Esophagus muscularis mucosa (tissue), 3 donors: ENCODE data around the gene TMEM131.

ENCODE experiments used
- POLR2A ChIP-seq: fragments of 450-650 bp; IDR thresholded peaks from one replicate; pipeline ENCODE4 v1.6.1; 2017; ENCODE audit warnings: antibody characterized with exemption, moderate library complexity, mild to moderate bottlenecking, low read depth
- POLR2AphosphoS5 ChIP-seq, 2 donors: sonication (generic); formaldehyde crosslinking; IDR thresholded peaks; one replicate each; pipeline ENCODE4 v1.6.1; 2017; ENCODE audit warnings: antibody characterized with exemption in 2 of 2
- TF ChIP-seq, protein P1 (sequence below), 3 experiments: fragments of 200-600 bp in 2 of 3; fragments of 450-650 bp in 1 of 3; sonication (generic) in 2 of 3; IDR thresholded peaks; one replicate each; pipeline ENCODE4 v1.5.1; 2017 to 2019; ENCODE audit warnings: antibody characterized with exemption in 3 of 3, mild to moderate bottlenecking in 2 of 3, moderate library complexity in 1 of 3

DNA sequence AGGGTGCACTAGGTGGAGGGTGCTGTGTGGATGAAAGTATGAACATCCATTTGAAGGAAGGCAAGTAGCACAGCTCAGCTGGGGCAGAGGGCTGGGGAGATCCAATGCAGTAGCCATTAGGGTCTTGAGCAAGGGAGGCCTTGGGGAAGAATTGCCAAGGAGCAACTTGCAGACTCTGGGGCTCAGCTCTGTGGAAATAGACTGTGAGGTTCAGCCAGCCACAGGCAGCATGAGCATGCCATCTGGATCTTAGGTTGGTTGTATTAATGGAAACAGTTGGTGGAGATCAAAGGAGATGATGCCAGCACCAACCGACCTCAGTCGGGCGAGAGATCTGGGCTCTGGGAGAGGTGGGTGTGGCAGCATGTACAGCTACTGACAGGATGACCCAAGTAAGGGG lies 276.8 kb downstream of the TMEM131 start:
- TF ChIP-seq, protein P1, sequence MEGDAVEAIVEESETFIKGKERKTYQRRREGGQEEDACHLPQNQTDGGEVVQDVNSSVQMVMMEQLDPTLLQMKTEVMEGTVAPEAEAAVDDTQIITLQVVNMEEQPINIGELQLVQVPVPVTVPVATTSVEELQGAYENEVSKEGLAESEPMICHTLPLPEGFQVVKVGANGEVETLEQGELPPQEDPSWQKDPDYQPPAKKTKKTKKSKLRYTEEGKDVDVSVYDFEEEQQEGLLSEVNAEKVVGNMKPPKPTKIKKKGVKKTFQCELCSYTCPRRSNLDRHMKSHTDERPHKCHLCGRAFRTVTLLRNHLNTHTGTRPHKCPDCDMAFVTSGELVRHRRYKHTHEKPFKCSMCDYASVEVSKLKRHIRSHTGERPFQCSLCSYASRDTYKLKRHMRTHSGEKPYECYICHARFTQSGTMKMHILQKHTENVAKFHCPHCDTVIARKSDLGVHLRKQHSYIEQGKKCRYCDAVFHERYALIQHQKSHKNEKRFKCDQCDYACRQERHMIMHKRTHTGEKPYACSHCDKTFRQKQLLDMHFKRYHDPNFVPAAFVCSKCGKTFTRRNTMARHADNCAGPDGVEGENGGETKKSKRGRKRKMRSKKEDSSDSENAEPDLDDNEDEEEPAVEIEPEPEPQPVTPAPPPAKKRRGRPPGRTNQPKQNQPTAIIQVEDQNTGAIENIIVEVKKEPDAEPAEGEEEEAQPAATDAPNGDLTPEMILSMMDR (IDR thresholded peaks at IDR 0.05), result no peak
- TF ChIP-seq POLR2AphosphoS5 (IDR thresholded peaks at IDR 0.05) (no peak), POLR2A (no peak)
